BE2C (cell line): ENCODE data around the gene NRDE2.
A peak's percentile ranks its signal among the peaks of the same experiment; 100 is the strongest.

Experiments
- DNase-seq: peaks from one replicate; pipeline ENCODE4 v3.0.0-alpha.2; 2020
- H3K27me3 ChIP-seq: fragments of 250-450 bp; sonication (Bioruptor Pico); 2 replicates; pipeline ENCODE4 v1.5.1; 2020; ENCODE audit warnings: mild to moderate bottlenecking
- H3K36me3 ChIP-seq: fragments of 250-450 bp; sonication (Bioruptor Pico); 2 replicates; pipeline ENCODE4 v1.5.1; 2020; ENCODE audit warnings: mild to moderate bottlenecking
- H3K4me1 ChIP-seq: fragments of 250-450 bp; sonication (Bioruptor Pico); 2 replicates; pipeline ENCODE4 v1.5.1; 2020
- H3K4me3 ChIP-seq: 2 replicates; pipeline ENCODE4 v1.5.1; 2011; ENCODE audit warnings: low read depth, low read length
- H3K9me3 ChIP-seq: fragments of 250-450 bp; sonication (Bioruptor Pico); 2 replicates; pipeline ENCODE4 v1.5.1; 2020
- CTCF ChIP-seq: IDR thresholded peaks from 2 replicates; pipeline ENCODE4 v1.5.1; 2012; ENCODE audit warnings: mild to moderate bottlenecking, low read depth, low read length

NRDE2 gene

GRCh38 chr14:90275458-90275814 lies 56.3 kb downstream of the NRDE2 start:
- H3K4me3 ChIP-seq = no peak overlapping the region
- TF ChIP-seq CTCF = no peak
- H3K27me3 ChIP-seq = no peaks in the 10 kb centered on the region
- no peaks in the 10 kb centered on the region for H3K9me3 ChIP-seq
- DNase-seq = no peak
- peaks cover 56% of the 10 kb centered on the region for H3K36me3 ChIP-seq
- H3K4me1 ChIP-seq = no peaks in the 10 kb centered on the region

GRCh38 chr14:90274808-90275457 lies 56.8 kb downstream of the NRDE2 start:
- no peaks in the 10 kb centered on the region for H3K4me1 ChIP-seq
- H3K4me3 ChIP-seq = no peak overlapping the region
- DNase-seq = no peak
- no peaks in the 10 kb centered on the region for H3K9me3 ChIP-seq
- H3K36me3 ChIP-seq = peaks cover 61% of the 10 kb centered on the region
- H3K27me3 ChIP-seq = no peaks in the 10 kb centered on the region
- no peak for TF ChIP-seq CTCF

GRCh38 chr14:90274019-90274418 lies 57.7 kb downstream of the NRDE2 start:
- no peaks in the 10 kb centered on the region for H3K27me3 ChIP-seq
- peak; percentile 22 for DNase-seq
- TF ChIP-seq CTCF = peak; percentile 21; the same call in 1 of the 2 replicates
- no peak overlapping the region for H3K4me3 ChIP-seq
- no peaks in the 10 kb centered on the region for H3K9me3 ChIP-seq
- peaks cover 68% of the 10 kb centered on the region for H3K36me3 ChIP-seq
- H3K4me1 ChIP-seq = no peaks in the 10 kb centered on the region

- no peak overlapping the region for H3K4me3 ChIP-seq
- no peak for TF ChIP-seq CTCF
- DNase-seq = no peak
Measured at GRCh38 chr14:90273532-90273931, 58.2 kb downstream of the NRDE2 start.

GRCh38 chr14:90272523-90272922 lies 59.2 kb downstream of the NRDE2 start:
- no peak for DNase-seq
- Histone ChIP-seq H3K36me3 (peaks cover 71% of the 10 kb centered on the region), H3K4me3 (no peak overlapping the region)

More at GRCh38 chr14:90273532-90273931, 58.2 kb downstream of the NRDE2 start:
- Histone ChIP-seq H3K36me3 (peaks cover 68% of the 10 kb centered on the region), H3K9me3 (no peaks in the 10 kb centered on the region), H3K4me1 (no peaks in the 10 kb centered on the region), H3K27me3 (no peaks in the 10 kb centered on the region)

GRCh38 chr14:90268420-90268819 lies 63.3 kb downstream of the NRDE2 start:
- Histone ChIP-seq H3K4me3 (no peak overlapping the region), H3K9me3 (no peaks in the 10 kb centered on the region), H3K27me3 (no peaks in the 10 kb centered on the region), H3K36me3 (peaks cover 90% of the 10 kb centered on the region), H3K4me1 (no peaks in the 10 kb centered on the region)
- TF ChIP-seq CTCF = no peak
- DNase-seq = no peak

More at GRCh38 chr14:90272523-90272922, 59.2 kb downstream of the NRDE2 start:
- Histone ChIP-seq H3K27me3 (no peaks in the 10 kb centered on the region), H3K9me3 (no peaks in the 10 kb centered on the region), H3K4me1 (no peaks in the 10 kb centered on the region)
- no peak for TF ChIP-seq CTCF
